ENCODE measurements around the gene IZUMO2. TPM values are rescaled to one million over a fixed set of nuclear protein-coding genes. Genes with fewer than 3 reads are reported as not detected.

The IZUMO2 gene
- total RNA-seq, 2 donors from 2014 or later = not detected

- no peak for TF ChIP-seq CTCF (conservative IDR thresholded peaks at IDR 0.05)
- no peaks in the 10 kb centered on the region for H3K36me3 ChIP-seq (ENCODE audit: control insufficient read depth, insufficient read depth, low read length)
- no peak overlapping the region for H3K9ac ChIP-seq (ENCODE audit: extremely low read depth, low read length, poor library complexity, severe bottlenecking)
- Mint-ChIP-seq H3K4me1 (peaks cover 3% of the 10 kb centered on the region), H3K27ac (no peak overlapping the region), H3K4me3 (no peak overlapping the region), H3K9me3 (peaks cover 16% of the 10 kb centered on the region), H3K27me3 (ENCODE audit: insufficient read depth) (peaks cover 22% of the 10 kb centered on the region), H3K36me3 (ENCODE audit: low read depth) (peaks cover 21% of the 10 kb centered on the region)
- no peak overlapping the region for H3K27ac ChIP-seq (ENCODE audit: low read depth, low read length)
- no peak for DNase-seq
- H3K9me3 ChIP-seq (ENCODE audit: control insufficient read depth, low read length) = peaks cover 18% of the 10 kb centered on the region
- peaks cover 14% of the 10 kb centered on the region for H3K27me3 ChIP-seq (ENCODE audit: control insufficient read depth, insufficient read depth, low read length, poor library complexity, severe bottlenecking)
- H3K4me3 ChIP-seq (ENCODE audit: low read length) = no peak overlapping the region
- H3K4me1 ChIP-seq (ENCODE audit: control insufficient read depth, insufficient read depth, low read length) = no peaks in the 10 kb centered on the region
- 29 to 54% methylated on average over 2 of the region's 2 CpGs for WGBS, 2 experiments (ENCODE audit: insufficient coverage in 1 of 2, insufficient read length in 1 of 2)
Measured at GRCh38 chr19:50207730-50208129, 44.6 kb upstream of the IZUMO2 start.

GRCh38 chr19:50206191-50206590 lies 43.1 kb upstream of the IZUMO2 start:
- peaks cover 21% of the 10 kb centered on the region for H3K27me3 ChIP-seq (ENCODE audit: control insufficient read depth, insufficient read depth, low read length, poor library complexity, severe bottlenecking)
- no peak overlapping the region for H3K9ac ChIP-seq (ENCODE audit: extremely low read depth, low read length, poor library complexity, severe bottlenecking)
- 81 to 100% methylated on average over 1 to 6 of the region's 6 CpGs for WGBS, 2 experiments (ENCODE audit: insufficient coverage in 1 of 2, insufficient read length in 1 of 2)
- H3K36me3 ChIP-seq (ENCODE audit: control insufficient read depth, insufficient read depth, low read length) = no peaks in the 10 kb centered on the region
- TF ChIP-seq CTCF (conservative IDR thresholded peaks at IDR 0.05) = no peak
- H3K4me3 ChIP-seq (ENCODE audit: low read length) = no peak overlapping the region
- peaks cover 7% of the 10 kb centered on the region for H3K9me3 ChIP-seq (ENCODE audit: control insufficient read depth, low read length)
- Mint-ChIP-seq H3K36me3 (ENCODE audit: low read depth) (peaks cover 6% of the 10 kb centered on the region), H3K4me1 (peaks cover 3% of the 10 kb centered on the region), H3K4me3 (no peak overlapping the region), H3K27me3 (ENCODE audit: insufficient read depth) (peaks cover 36% of the 10 kb centered on the region), H3K9me3 (peaks cover 2% of the 10 kb centered on the region), H3K27ac (no peak overlapping the region)
- H3K27ac ChIP-seq (ENCODE audit: low read depth, low read length) = no peak overlapping the region
- no peak for DNase-seq
- no peaks in the 10 kb centered on the region for H3K4me1 ChIP-seq (ENCODE audit: control insufficient read depth, insufficient read depth, low read length)

GRCh38 chr19:50205681-50206138 lies 42.6 kb upstream of the IZUMO2 start:
- Mint-ChIP-seq H3K4me3 (peak overlapping the region; percentile 57), H3K4me1 (peaks cover 3% of the 10 kb centered on the region), H3K36me3 (ENCODE audit: low read depth) (peaks cover 2% of the 10 kb centered on the region), H3K27ac (peak overlapping the region; percentile 58), H3K9me3 (no peaks in the 10 kb centered on the region), H3K27me3 (ENCODE audit: insufficient read depth) (peaks cover 40% of the 10 kb centered on the region)
- peak; percentile 73 for DNase-seq
- peak; percentile 55 for TF ChIP-seq CTCF (conservative IDR thresholded peaks at IDR 0.05)
- H3K36me3 ChIP-seq (ENCODE audit: control insufficient read depth, insufficient read depth, low read length) = no peaks in the 10 kb centered on the region
- H3K9ac ChIP-seq (ENCODE audit: extremely low read depth, low read length, poor library complexity, severe bottlenecking) = no peak overlapping the region
- H3K9me3 ChIP-seq (ENCODE audit: control insufficient read depth, low read length) = peaks cover 7% of the 10 kb centered on the region
- peaks cover 21% of the 10 kb centered on the region for H3K27me3 ChIP-seq (ENCODE audit: control insufficient read depth, insufficient read depth, low read length, poor library complexity, severe bottlenecking)
- WGBS, 2 experiments (ENCODE audit: insufficient coverage in 1 of 2, insufficient read length in 1 of 2) = 44 to 69% methylated on average over 3 to 12 of the region's 12 CpGs
- H3K27ac ChIP-seq (ENCODE audit: low read depth, low read length) = no peak overlapping the region
- no peaks in the 10 kb centered on the region for H3K4me1 ChIP-seq (ENCODE audit: control insufficient read depth, insufficient read depth, low read length)
- H3K4me3 ChIP-seq (ENCODE audit: low read length) = no peak overlapping the region
